PC-9 (cell line): ENCODE measurements around the gene EMSY. TPM values are rescaled to one million over a fixed set of nuclear protein-coding genes. Genes with fewer than 3 reads are reported as not detected.
A peak's percentile ranks its signal among the peaks of the same experiment; 100 is the strongest.

Source experiments
- Bru-seq: library from RNA; stranded (reverse); fragments of 400-500 nt; gene quantifications from one replicate; lab custom pipeline; 2021; lab: Mats Ljungman, UMichigan
- BruChase-seq, 2 experiments: library from RNA; stranded (reverse); fragments of 400-500 nt; gene quantifications; one replicate each; lab custom pipeline; 2021; lab: Mats Ljungman, UMichigan
- BruUV-seq: library from RNA; stranded (reverse); fragments of 400-500 nt; replicated peaks from 2 replicates; lab custom pipeline; 2021; lab: Mats Ljungman, UMichigan
- CTCF ChIA-PET: fragments of 300-600 bp; sonication (Branson Sonifier 250); formaldehyde crosslinking; loops from one replicate; lab custom pipeline; 2022; ENCODE audit warnings: antibody characterized with exemption; lab: Charles Lee
- POLR2A ChIA-PET: fragments of 300-600 bp; sonication (Branson Sonifier 250); formaldehyde crosslinking; loops from one replicate; lab custom pipeline; 2022; ENCODE audit warnings: antibody characterized with exemption; ENCODE audit not compliant: unreplicated experiment; lab: Charles Lee
- DNase-seq, 2 experiments: peaks; one replicate each; pipeline versions ENCODE4 v3.0.0 to v3.0.0-alpha.2; 2015 to 2022; ENCODE audit warnings: mixed read lengths in 1 of 2
- H2AFZ ChIP-seq: fragments of 200-600 bp; sonication (generic); 2 replicates; pipeline ENCODE4 v1.8.1; 2017; ENCODE audit warnings: antibody characterized with exemption
- H3F3A ChIP-seq: fragments of 200-600 bp; sonication (generic); 2 replicates; pipeline ENCODE4 v1.8.1; 2017; ENCODE audit warnings: antibody characterized with exemption, mild to moderate bottlenecking, low read depth; ENCODE audit not compliant: insufficient read depth
- H3K27ac ChIP-seq: fragments of 200-600 bp; sonication (generic); 2 replicates; pipeline ENCODE4 v1.6.1; 2016; ENCODE audit warnings: mixed run types
- H3K27me3 ChIP-seq: fragments of 200-600 bp; sonication (generic); 2 replicates; pipeline ENCODE4 v1.6.1; 2016; ENCODE audit warnings: low read depth, mixed run types; ENCODE audit not compliant: insufficient read depth
- H3K36me3 ChIP-seq: fragments of 200-600 bp; sonication (generic); 2 replicates; pipeline ENCODE4 v1.6.1; 2016; ENCODE audit warnings: low read depth, mixed run types
- H3K4me1 ChIP-seq: fragments of 200-600 bp; sonication (generic); replicated peaks from 2 replicates; pipeline ENCODE4 v1.6.1; 2016; ENCODE audit warnings: mixed run types; ENCODE audit not compliant: insufficient read depth
- H3K4me2 ChIP-seq: fragments of 200-600 bp; sonication (generic); 2 replicates; pipeline ENCODE4 v1.6.1; 2017; ENCODE audit warnings: mixed run types
- H3K4me3 ChIP-seq: fragments of 200-600 bp; sonication (generic); 2 replicates; pipeline ENCODE4 v1.6.1; 2016; ENCODE audit warnings: mixed run types
- H3K79me2 ChIP-seq: fragments of 200-600 bp; sonication (generic); 2 replicates; pipeline ENCODE4 v1.6.1; 2017; ENCODE audit warnings: low read depth, mixed run types
- H3K9me2 ChIP-seq: fragments of 200-600 bp; sonication (generic); 2 replicates; pipeline ENCODE4 v1.8.1; 2017; ENCODE audit warnings: mild to moderate bottlenecking; ENCODE audit not compliant: insufficient read depth
- H3K9me3 ChIP-seq: fragments of 200-600 bp; sonication (generic); 2 replicates; pipeline ENCODE4 v1.8.1; 2016; ENCODE audit warnings: low read depth; ENCODE audit not compliant: insufficient read depth
- H4K20me1 ChIP-seq: fragments of 200-600 bp; sonication (generic); 2 replicates; pipeline ENCODE4 v1.8.1; 2017; ENCODE audit not compliant: insufficient read depth
- CTCF ChIP-seq: fragments of 200-600 bp; sonication (generic); conservative IDR thresholded peaks from 2 replicates; pipeline ENCODE4 v1.6.1; 2017; ENCODE audit warnings: mixed run types, antibody characterized with exemption, mild to moderate bottlenecking, moderate library complexity
- EZH2 ChIP-seq: fragments of 200-600 bp; sonication (generic); IDR thresholded peaks from 2 replicates; pipeline ENCODE4 v1.8.0; 2017; ENCODE audit warnings: antibody characterized with exemption, low read depth
- intact Hi-C: fragments of 100-400 bp; cut with micrococcal nuclease; formaldehyde crosslinking; loops from one replicate; pipeline ENCODE4 v1.10.0; 2022; ENCODE audit not compliant: unreplicated experiment
- long read RNA-seq: library from polyadenylated mRNA; stranded (forward); transcript quantifications from one replicate; pipeline ENCODE4 v2.0.0, GENCODE V29; 2022
- total RNA-seq: library from RNA; stranded (reverse); gene quantifications from 2 replicates; pipeline ENCODE4 v1.2.3, GENCODE V29; 2021

EMSY gene, protein sequence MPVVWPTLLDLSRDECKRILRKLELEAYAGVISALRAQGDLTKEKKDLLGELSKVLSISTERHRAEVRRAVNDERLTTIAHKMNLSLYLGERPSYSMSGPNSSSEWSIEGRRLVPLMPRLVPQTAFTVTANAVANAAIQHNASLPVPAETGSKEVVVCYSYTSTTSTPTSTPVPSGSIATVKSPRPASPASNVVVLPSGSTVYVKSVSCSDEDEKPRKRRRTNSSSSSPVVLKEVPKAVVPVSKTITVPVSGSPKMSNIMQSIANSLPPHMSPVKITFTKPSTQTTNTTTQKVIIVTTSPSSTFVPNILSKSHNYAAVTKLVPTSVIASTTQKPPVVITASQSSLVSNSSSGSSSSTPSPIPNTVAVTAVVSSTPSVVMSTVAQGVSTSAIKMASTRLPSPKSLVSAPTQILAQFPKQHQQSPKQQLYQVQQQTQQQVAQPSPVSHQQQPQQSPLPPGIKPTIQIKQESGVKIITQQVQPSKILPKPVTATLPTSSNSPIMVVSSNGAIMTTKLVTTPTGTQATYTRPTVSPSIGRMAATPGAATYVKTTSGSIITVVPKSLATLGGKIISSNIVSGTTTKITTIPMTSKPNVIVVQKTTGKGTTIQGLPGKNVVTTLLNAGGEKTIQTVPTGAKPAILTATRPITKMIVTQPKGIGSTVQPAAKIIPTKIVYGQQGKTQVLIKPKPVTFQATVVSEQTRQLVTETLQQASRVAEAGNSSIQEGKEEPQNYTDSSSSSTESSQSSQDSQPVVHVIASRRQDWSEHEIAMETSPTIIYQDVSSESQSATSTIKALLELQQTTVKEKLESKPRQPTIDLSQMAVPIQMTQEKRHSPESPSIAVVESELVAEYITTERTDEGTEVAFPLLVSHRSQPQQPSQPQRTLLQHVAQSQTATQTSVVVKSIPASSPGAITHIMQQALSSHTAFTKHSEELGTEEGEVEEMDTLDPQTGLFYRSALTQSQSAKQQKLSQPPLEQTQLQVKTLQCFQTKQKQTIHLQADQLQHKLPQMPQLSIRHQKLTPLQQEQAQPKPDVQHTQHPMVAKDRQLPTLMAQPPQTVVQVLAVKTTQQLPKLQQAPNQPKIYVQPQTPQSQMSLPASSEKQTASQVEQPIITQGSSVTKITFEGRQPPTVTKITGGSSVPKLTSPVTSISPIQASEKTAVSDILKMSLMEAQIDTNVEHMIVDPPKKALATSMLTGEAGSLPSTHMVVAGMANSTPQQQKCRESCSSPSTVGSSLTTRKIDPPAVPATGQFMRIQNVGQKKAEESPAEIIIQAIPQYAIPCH (N-terminal part only)
- total RNA-seq (24.9 and 37.4 TPM in 2 replicates), Bru-seq, nascent RNA (percentile 86 among the genes with signal in this experiment), BruChase-seq, experiment 1, labeled RNA remaining after a 2-hour chase (percentile 88 among the genes with signal in this experiment), BruChase-seq, experiment 2, labeled RNA remaining after a 6-hour chase (percentile 76 among the genes with signal in this experiment)
- long read RNA-seq, partial matches to known transcripts: 1 of 13 reads
- long read RNA-seq, other reads (novel, unspliced or antisense): 11 of 13 reads

- intact Hi-C loops: loop anchor here (1.0 to 10.0 kb wide), 3 partner anchors 63 to 340 kb away; partner anchors contain the start of genes GVQW3, THAP12, TSKU and WNT11
- Histone ChIP-seq H3K9me3 (no peaks in the 10 kb centered on the region), H3F3A (no peaks in the 10 kb centered on the region), H3K27me3 (no peaks in the 10 kb centered on the region), H2AFZ (peak within 1 kb of the TSS; percentile 97), H3K9me2 (no peaks in the 10 kb centered on the region), H3K4me3 (peak within 1 kb of the TSS; percentile 73), H3K4me2 (peak within 1 kb of the TSS; percentile 87), H3K27ac (peak within 1 kb of the TSS; percentile 66), H3K79me2 (peaks cover 56% of the 10 kb centered on the region), H3K36me3 (peaks cover 20% of the 10 kb centered on the region), H4K20me1 (peaks cover 14% of the 10 kb centered on the region), H3K4me1 (peaks cover 20% of the 10 kb centered on the region)
- CTCF ChIA-PET: no interaction called here
- POLR2A ChIA-PET: no interaction called here
- DNase-seq: peak; percentile 95 to 97
- BruUV-seq: no TSS peak
- TF ChIP-seq EZH2 (no peak), CTCF (no peak)
Measured at GRCh38 chr11:76444384-76445120, at the start of gene EMSY. TSS of gene EMSY (plus strand) at chr11:76445018. CDS start at chr11:76446939, 1,921 bp downstream.

DNA sequence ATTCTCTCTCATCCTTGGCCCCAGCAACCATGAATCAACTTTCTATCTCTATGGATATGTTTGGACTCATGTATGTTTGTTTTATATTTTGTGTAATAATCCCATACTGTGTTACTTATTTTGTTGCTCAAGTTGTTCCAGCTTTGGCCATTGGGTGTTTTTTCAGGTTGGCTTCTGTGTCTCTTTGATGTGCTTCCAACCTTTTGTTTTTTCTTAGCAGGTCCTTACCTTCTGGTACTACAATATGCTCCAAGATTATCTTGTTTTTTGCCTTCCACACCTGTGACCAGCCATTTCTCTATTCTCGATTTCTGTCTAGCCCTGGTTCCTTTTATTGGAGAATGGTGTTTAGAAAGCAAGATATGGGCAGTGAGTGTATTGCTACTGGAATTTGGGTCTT is 49.5 kb upstream of the EMSY start:
- Histone ChIP-seq H3K27me3 (no peaks in the 10 kb centered on the region), H3K4me3 (no peak overlapping the region), H4K20me1 (no peaks in the 10 kb centered on the region), H3K4me2 (no peak overlapping the region), H3K9me2 (no peaks in the 10 kb centered on the region), H3K27ac (no peak overlapping the region), H3K36me3 (no peaks in the 10 kb centered on the region), H3K4me1 (no peaks in the 10 kb centered on the region), H3F3A (no peaks in the 10 kb centered on the region), H2AFZ (no peak overlapping the region), H3K9me3 (no peaks in the 10 kb centered on the region), H3K79me2 (no peaks in the 10 kb centered on the region)
- POLR2A ChIA-PET: no interaction called here
- BruUV-seq: no TSS peak
- intact Hi-C loops: no loop called here
- DNase-seq: no peak
- CTCF ChIA-PET: no interaction called here
- no peak for TF ChIP-seq EZH2
- no peak for TF ChIP-seq CTCF
